ENCODE data around the gene ARMH1.

- TF ChIP-seq POLR2A (IDR thresholded peaks at IDR 0.05) (no peak), POLR2AphosphoS5 (IDR thresholded peaks at IDR 0.05) (no peak), CTCF (IDR thresholded peaks at IDR 0.05) (no peak)
These were observed 18.6 kb downstream of the ARMH1 start for GRCh38 chr1:44693159-44693558.

All from transverse colon (tissue), 4 donors.